Mesodermal cell (in vitro differentiated cells): ENCODE results near the gene RFLNA.

Experiments used
- H3K27ac ChIP-seq: 2 replicates; pipeline ENCODE4 v1.7.0; 2013; ENCODE audit warnings: mild to moderate bottlenecking, low read depth, low read length, moderate library complexity; ENCODE audit not compliant: severe bottlenecking
- H3K36me3 ChIP-seq: 2 replicates; pipeline ENCODE4 v1.7.1; 2013; ENCODE audit warnings: mild to moderate bottlenecking, low read length, moderate library complexity; ENCODE audit not compliant: control insufficient read depth, insufficient read depth
- H3K4me1 ChIP-seq: one replicate; pipeline ENCODE4 v1.7.1; 2013; ENCODE audit warnings: mild to moderate bottlenecking, low read length; ENCODE audit not compliant: insufficient read depth, control insufficient read depth, poor library complexity, severe bottlenecking
- H3K4me3 ChIP-seq: 2 replicates; pipeline ENCODE4 v1.7.0; 2013; ENCODE audit warnings: low read length, control low read depth, mild to moderate bottlenecking; ENCODE audit not compliant: insufficient read depth, poor library complexity, severe bottlenecking; ENCODE audit errors: extremely low read depth
- H3K9me3 ChIP-seq: 2 replicates; pipeline ENCODE4 v1.7.1; 2013; ENCODE audit warnings: mild to moderate bottlenecking, low read length, moderate library complexity; ENCODE audit not compliant: control insufficient read depth
- WGBS, 2 experiments: methylation state at CpG; one replicate each; pipeline ENCODE4 v1.1.5; 2013; ENCODE audit warnings: missing lambda C conversion rate in 2 of 2; ENCODE audit not compliant: insufficient coverage in 2 of 2; 5-methylcytosine and 5-hydroxymethylcytosine counted together

RFLNA gene

GRCh38 chr12:124305136-124305535 lies 10.2 kb downstream of the RFLNA start:
- Histone ChIP-seq H3K4me3 (no peak overlapping the region), H3K9me3 (no peaks in the 10 kb centered on the region), H3K36me3 (no peaks in the 10 kb centered on the region), H3K27ac (no peak overlapping the region), H3K4me1 (no peaks in the 10 kb centered on the region)
- 78 to 88% methylated on average over 10 of the region's 10 CpGs for WGBS, 2 experiments

GRCh38 chr12:124305776-124306685 lies 11.1 kb downstream of the RFLNA start:
- no peaks in the 10 kb centered on the region for H3K9me3 ChIP-seq
- H3K4me3 ChIP-seq, result no peak overlapping the region
- H3K4me1 ChIP-seq, result no peaks in the 10 kb centered on the region
- no peaks in the 10 kb centered on the region for H3K36me3 ChIP-seq
- no peak overlapping the region for H3K27ac ChIP-seq
- WGBS, 2 experiments, result 90% methylated on average over 18 to 22 of the region's 24 CpGs

DNA sequence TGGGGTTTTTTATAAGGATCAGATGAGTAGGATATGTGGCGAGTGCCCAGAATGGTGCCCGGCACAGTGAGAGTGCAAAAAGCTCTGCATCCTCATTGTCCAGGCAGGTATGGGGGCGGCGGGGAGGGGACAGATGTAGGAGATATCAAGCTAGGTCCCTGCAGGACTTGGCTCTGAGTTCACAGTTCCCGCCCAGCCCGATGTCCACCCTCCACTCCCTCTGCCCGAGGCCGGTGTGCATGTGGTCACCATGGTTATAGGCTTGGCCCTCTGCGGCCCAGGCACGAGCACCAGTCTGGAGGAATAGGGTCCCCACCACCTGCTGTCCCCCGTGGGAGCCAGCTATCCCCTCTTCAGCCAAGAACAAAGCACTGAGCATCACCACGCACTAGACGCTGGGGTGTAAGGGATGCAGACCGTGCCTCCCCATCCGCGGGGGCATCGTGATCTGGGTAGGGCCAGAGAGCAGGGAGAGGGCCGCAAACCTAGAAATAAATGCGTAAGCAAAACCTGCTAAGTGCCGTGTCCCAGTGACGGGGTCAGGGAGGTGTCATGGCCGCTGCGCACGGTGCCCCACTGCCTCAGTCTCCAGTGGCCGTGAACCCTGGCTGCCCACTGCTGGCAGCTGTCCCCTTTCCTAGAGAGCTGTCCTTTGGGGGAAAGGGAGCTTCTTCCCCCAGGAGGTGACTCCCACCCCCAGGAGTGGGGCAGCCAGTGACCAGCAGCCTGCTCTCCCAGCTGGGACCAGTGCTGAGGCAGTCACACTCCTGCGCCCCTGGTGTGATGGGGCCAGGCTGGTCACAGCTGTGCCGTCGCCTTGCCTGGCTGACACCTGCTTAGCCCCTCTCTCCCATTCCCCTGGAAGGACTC lies 12.0 kb downstream of the RFLNA start:
- no peak overlapping the region for H3K27ac ChIP-seq
- 88 to 91% methylated on average over 24 to 25 of the region's 28 CpGs for WGBS, 2 experiments

DNA sequence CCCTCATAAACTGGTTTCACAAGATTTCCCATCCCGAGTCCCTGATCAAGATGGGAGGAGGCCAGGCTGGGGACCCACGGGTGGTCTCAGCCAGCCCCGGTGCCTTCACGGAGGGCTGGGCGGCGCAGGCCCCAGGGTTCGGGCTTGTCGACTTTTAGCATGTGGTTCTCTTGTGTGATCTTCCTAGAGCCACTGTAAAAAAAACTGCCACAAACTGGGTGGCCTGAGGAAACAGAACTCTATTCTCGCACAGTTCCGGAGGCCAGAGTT lies 12.6 kb downstream of the RFLNA start:
- Histone ChIP-seq H3K4me3 (no peak overlapping the region), H3K4me1 (no peaks in the 10 kb centered on the region), H3K27ac (no peak overlapping the region), H3K9me3 (no peaks in the 10 kb centered on the region), H3K36me3 (no peaks in the 10 kb centered on the region)
- 94 to 96% methylated on average over 10 of the region's 10 CpGs for WGBS, 2 experiments

More for the DNA sequence above, 12.0 kb downstream of the RFLNA start:
- Histone ChIP-seq H3K4me1 (no peaks in the 10 kb centered on the region), H3K4me3 (no peak overlapping the region), H3K36me3 (no peaks in the 10 kb centered on the region), H3K9me3 (no peaks in the 10 kb centered on the region)

GRCh38 chr12:124308741-124309140 lies 13.8 kb downstream of the RFLNA start:
- no peak overlapping the region for H3K27ac ChIP-seq
- WGBS, 2 experiments, result 94 to 96% methylated on average over 18 of the region's 18 CpGs
- no peaks in the 10 kb centered on the region for H3K9me3 ChIP-seq
- H3K36me3 ChIP-seq, result no peaks in the 10 kb centered on the region
- H3K4me1 ChIP-seq, result no peaks in the 10 kb centered on the region
- no peak overlapping the region for H3K4me3 ChIP-seq

- no peak overlapping the region for H3K4me3 ChIP-seq
- H3K4me1 ChIP-seq, result no peaks in the 10 kb centered on the region
- 97 to 98% methylated on average over 15 to 16 of the region's 16 CpGs for WGBS, 2 experiments
- no peaks in the 10 kb centered on the region for H3K9me3 ChIP-seq
- no peak overlapping the region for H3K27ac ChIP-seq
- no peaks in the 10 kb centered on the region for H3K36me3 ChIP-seq
Measured at GRCh38 chr12:124309231-124309630, 14.3 kb downstream of the RFLNA start.

DNA sequence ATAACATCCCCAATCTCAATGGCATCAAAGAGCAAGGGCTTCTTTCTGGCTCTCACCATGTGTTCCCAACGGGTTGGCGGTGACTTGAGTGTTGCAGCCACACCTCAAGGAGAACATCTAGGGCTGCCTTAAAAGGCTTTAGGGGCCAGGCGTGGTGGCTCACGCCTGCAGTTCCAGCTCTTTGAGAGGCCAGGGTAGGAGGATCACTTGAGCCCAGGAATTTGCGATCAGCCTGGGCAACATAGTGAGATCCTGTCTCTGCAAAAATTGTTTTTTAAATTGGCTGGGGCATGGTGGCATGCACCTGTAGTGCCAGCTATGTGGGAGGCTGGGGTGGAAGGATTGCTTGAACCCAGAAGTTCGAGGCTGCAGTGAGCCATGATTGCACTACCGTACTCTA lies 14.9 kb downstream of the RFLNA start:
- no peak overlapping the region for H3K4me3 ChIP-seq
- WGBS, 2 experiments, result 90 to 98% methylated on average over 5 of the region's 7 CpGs

GRCh38 chr12:124310178-124310577 lies 15.3 kb downstream of the RFLNA start:
- H3K4me1 ChIP-seq, result no peaks in the 10 kb centered on the region
- H3K36me3 ChIP-seq, result no peaks in the 10 kb centered on the region
- H3K27ac ChIP-seq, result no peak overlapping the region
- 79 to 87% methylated on average over 4 of the region's 4 CpGs for WGBS, 2 experiments
- H3K9me3 ChIP-seq, result no peaks in the 10 kb centered on the region
- no peak overlapping the region for H3K4me3 ChIP-seq

More for the DNA sequence above, 14.9 kb downstream of the RFLNA start:
- Histone ChIP-seq H3K36me3 (no peaks in the 10 kb centered on the region), H3K27ac (no peak overlapping the region), H3K4me1 (no peaks in the 10 kb centered on the region), H3K9me3 (no peaks in the 10 kb centered on the region)

- no peaks in the 10 kb centered on the region for H3K4me1 ChIP-seq
- no peaks in the 10 kb centered on the region for H3K9me3 ChIP-seq
- WGBS, 2 experiments, result 100% methylated on average over 1 to 2 of the region's 3 CpGs
- no peak overlapping the region for H3K27ac ChIP-seq
- H3K4me3 ChIP-seq, result no peak overlapping the region
- H3K36me3 ChIP-seq, result no peaks in the 10 kb centered on the region
Measured at GRCh38 chr12:124310785-124311184, 15.9 kb downstream of the RFLNA start.

GRCh38 chr12:124311292-124312109 lies 16.6 kb downstream of the RFLNA start:
- Histone ChIP-seq H3K36me3 (no peaks in the 10 kb centered on the region), H3K4me1 (peaks cover 4% of the 10 kb centered on the region), H3K27ac (no peak overlapping the region), H3K4me3 (no peak overlapping the region), H3K9me3 (no peaks in the 10 kb centered on the region)
- 86 to 91% methylated on average over 5 of the region's 17 CpGs for WGBS, 2 experiments
